Mesothelial cell of epicardium (in vitro differentiated cells): ENCODE results near the gene CLSTN2. TPM values are rescaled to one million over a fixed set of nuclear protein-coding genes. Genes with fewer than 3 reads are reported as not detected.

Experiments used
- DNase-seq, 2 experiments: peaks; one replicate each; pipeline ENCODE4 v3.0.0; 2021; ENCODE audit warnings: low spot score in 2 of 2; ENCODE audit not compliant: unreplicated experiment in 2 of 2
- H3K27ac Mint-ChIP-seq: 2 replicates; pipeline ENCODE4 v1.8.0; 2021; ENCODE audit warnings: mixed read lengths
- H3K27me3 Mint-ChIP-seq: 2 replicates; pipeline ENCODE4 v1.8.0; 2021; ENCODE audit warnings: low read depth, mixed read lengths
- H3K36me3 Mint-ChIP-seq: 2 replicates; pipeline ENCODE4 v1.8.0; 2021; ENCODE audit warnings: mixed read lengths
- H3K4me1 Mint-ChIP-seq: 2 replicates; pipeline ENCODE4 v1.8.0; 2021; ENCODE audit warnings: mixed read lengths
- H3K4me3 Mint-ChIP-seq: 2 replicates; pipeline ENCODE4 v1.8.0; 2021; ENCODE audit warnings: mild to moderate bottlenecking, moderate library complexity, mixed read lengths
- H3K9me3 Mint-ChIP-seq: 2 replicates; pipeline ENCODE4 v1.8.0; 2021; ENCODE audit warnings: mixed read lengths
- CTCF ChIP-seq: fragments of 200-600 bp; sonication (generic); IDR thresholded peaks from one replicate; pipeline ENCODE4 v1.5.0; 2021; ENCODE audit warnings: antibody characterized with exemption; ENCODE audit not compliant: unreplicated experiment
- total RNA-seq: library from RNA; stranded (reverse); gene quantifications from 3 replicates; pipeline ENCODE4 v1.2.1, GENCODE V29; 2021

Gene CLSTN2
- total RNA-seq, 1 donor from 2014 or later = 18.2 TPM

GRCh38 chr3:140236836-140237501 lies 302.0 kb downstream of the CLSTN2 start:
- DNase-seq = no peak
- Mint-ChIP-seq H3K27ac (no peak overlapping the region), H3K9me3 (peaks cover 18% of the 10 kb centered on the region), H3K36me3 (no peaks in the 10 kb centered on the region), H3K4me1 (no peaks in the 10 kb centered on the region), H3K4me3 (no peak overlapping the region), H3K27me3 (peaks cover 17% of the 10 kb centered on the region)
- no peak for TF ChIP-seq CTCF

GRCh38 chr3:140238646-140239314 lies 303.8 kb downstream of the CLSTN2 start:
- no peaks in the 10 kb centered on the region for H3K4me1 Mint-ChIP-seq
- no peaks in the 10 kb centered on the region for H3K36me3 Mint-ChIP-seq
- no peak overlapping the region for H3K27ac Mint-ChIP-seq
- DNase-seq = no peak
- H3K4me3 Mint-ChIP-seq = no peak overlapping the region
- peaks cover 18% of the 10 kb centered on the region for H3K9me3 Mint-ChIP-seq
- TF ChIP-seq CTCF = no peak
- H3K27me3 Mint-ChIP-seq = no peaks in the 10 kb centered on the region

GRCh38 chr3:140242818-140243276 lies 307.9 kb downstream of the CLSTN2 start:
- H3K36me3 Mint-ChIP-seq = no peaks in the 10 kb centered on the region
- H3K27me3 Mint-ChIP-seq = no peaks in the 10 kb centered on the region
- no peaks in the 10 kb centered on the region for H3K9me3 Mint-ChIP-seq
- no peak overlapping the region for H3K27ac Mint-ChIP-seq
- H3K4me1 Mint-ChIP-seq = peaks cover 7% of the 10 kb centered on the region
- H3K4me3 Mint-ChIP-seq = no peak overlapping the region
- no peak for TF ChIP-seq CTCF
- no peak for DNase-seq

- peaks cover 7% of the 10 kb centered on the region for H3K4me1 Mint-ChIP-seq
These were observed 308.6 kb downstream of the CLSTN2 start for GRCh38 chr3:140243575-140243974.

GRCh38 chr3:140244893-140245292 lies 309.9 kb downstream of the CLSTN2 start:
- no peaks in the 10 kb centered on the region for H3K36me3 Mint-ChIP-seq
- no peak for DNase-seq

More at GRCh38 chr3:140243575-140243974, 308.6 kb downstream of the CLSTN2 start:
- no peaks in the 10 kb centered on the region for H3K36me3 Mint-ChIP-seq
- no peaks in the 10 kb centered on the region for H3K9me3 Mint-ChIP-seq
- no peak for DNase-seq
- no peaks in the 10 kb centered on the region for H3K27me3 Mint-ChIP-seq
- no peak overlapping the region for H3K27ac Mint-ChIP-seq
- TF ChIP-seq CTCF = no peak
- no peak overlapping the region for H3K4me3 Mint-ChIP-seq

More at GRCh38 chr3:140244893-140245292, 309.9 kb downstream of the CLSTN2 start:
- no peak for TF ChIP-seq CTCF
- no peaks in the 10 kb centered on the region for H3K9me3 Mint-ChIP-seq
- no peaks in the 10 kb centered on the region for H3K27me3 Mint-ChIP-seq
- no peak overlapping the region for H3K27ac Mint-ChIP-seq
- no peak overlapping the region for H3K4me3 Mint-ChIP-seq
- peaks cover 7% of the 10 kb centered on the region for H3K4me1 Mint-ChIP-seq
